HepG2 (cell line): Measurements from ENCODE around the gene STC2. TPM values are rescaled to one million over a fixed set of nuclear protein-coding genes. Genes with fewer than 3 reads are reported as not detected.

Source experiments
- ATAC-seq: fragments of 200-7000 bp; cut with Tn5 transposase; 3 replicates; pipeline ENCODE4 v1.9.1; 2020; ENCODE audit warnings: mild to moderate bottlenecking, moderate library complexity
- BruUV-seq: library from RNA; stranded (reverse); fragments of 400-500 nt; replicated peaks from 2 replicates; lab custom pipeline; 2021; lab: Mats Ljungman, UMichigan
- CTCF ChIA-PET: fragments of 300-600 bp; formaldehyde crosslinking; extraction: SDS; loops from one replicate; lab custom pipeline; 2021; ENCODE audit warnings: low total read pairs, inconsistent platforms, low intra/inter-chr PET ratio; lab: Yijun Ruan, JAX
- POLR2A ChIA-PET: fragments of 350-600 bp; sonication (Branson Sonifier 250); formaldehyde crosslinking; loops from one replicate; lab custom pipeline; 2020; ENCODE audit warnings: antibody characterized with exemption, inconsistent platforms; lab: Yijun Ruan, JAX
- DNase-seq: peaks from one replicate; pipeline ENCODE4 v3.0.0-alpha.2; 2015; ENCODE audit warnings: low spot score
- FAIRE-seq: peaks from 3 replicates; lab custom pipeline; 2011; peaks lifted over from hg19 to GRCh38; lab: Jason Lieb, UNC
- H2AFZ ChIP-seq: one replicate; pipeline ENCODE4 v1.6.1; 2011; ENCODE audit warnings: low read length, inconsistent platforms
- H3K27ac ChIP-seq: fragments of 300-600 bp; 3 replicates; pipeline ENCODE4 v1.8.0; 2011; ENCODE audit warnings: mixed run types, mild to moderate bottlenecking, mixed read lengths, low read length, inconsistent platforms; ENCODE audit not compliant: insufficient read depth; ENCODE audit errors: extremely low read length
- H3K27me3 ChIP-seq, 2 experiments: fragments of 200-600 bp in 1 of 2; 2 replicates in 1 of 2; 3 replicates in 1 of 2; pipeline versions ENCODE4 v1.6.0 to v1.8.0; 2011; ENCODE audit warnings: low read length in 2 of 2, mild to moderate bottlenecking in 2 of 2, moderate library complexity in 2 of 2, inconsistent platforms in 1 of 2; ENCODE audit not compliant: insufficient read depth in 2 of 2, control insufficient read depth in 1 of 2
- H3K36me3 ChIP-seq, 2 experiments: fragments of 200-600 bp in 1 of 2; replicated peaks in 1 of 2; 2 replicates in 1 of 2; 3 replicates in 1 of 2; pipeline versions ENCODE4 v1.5.1 to v1.8.0; 2011; ENCODE audit warnings: low read length in 2 of 2, inconsistent platforms in 1 of 2; ENCODE audit not compliant: insufficient read depth in 2 of 2, control insufficient read depth in 1 of 2
- H3K4me1 ChIP-seq: 2 replicates; pipeline ENCODE4 v1.5.1; 2012; ENCODE audit warnings: low read length, inconsistent platforms; ENCODE audit not compliant: insufficient read depth
- H3K4me2 ChIP-seq: 2 replicates; pipeline ENCODE4 v1.6.0; 2011; ENCODE audit warnings: low read depth, low read length, inconsistent platforms
- H3K4me3 ChIP-seq, 3 experiments: fragments of 200-600 bp in 1 of 3; sonication (generic), shearing (Covaris generic) in 1 of 3; replicated peaks in 1 of 3; 2 replicates each; pipeline ENCODE4 v1.5.1; 2011 to 2016; ENCODE audit warnings: low read length in 3 of 3, inconsistent platforms in 2 of 3, low read depth in 2 of 3, mild to moderate bottlenecking in 2 of 3, control low read depth in 1 of 3, mixed read lengths in 1 of 3; ENCODE audit not compliant: insufficient read depth in 1 of 3
- H3K79me2 ChIP-seq: one replicate; pipeline ENCODE4 v1.6.1; 2011; ENCODE audit warnings: low read length, inconsistent platforms; ENCODE audit not compliant: insufficient read depth
- H3K9ac ChIP-seq: 2 replicates; pipeline ENCODE4 v1.6.0; 2011; ENCODE audit warnings: mild to moderate bottlenecking, low read depth, low read length, inconsistent platforms; ENCODE audit not compliant: insufficient read depth
- H3K9me3 ChIP-seq: 2 replicates; pipeline ENCODE4 v1.5.1; 2012; ENCODE audit warnings: mild to moderate bottlenecking, low read length
- H4K20me1 ChIP-seq: 2 replicates; pipeline ENCODE4 v1.6.0; 2011; ENCODE audit warnings: inconsistent platforms, mild to moderate bottlenecking, low read length, moderate library complexity; ENCODE audit not compliant: insufficient read depth
- ARNTL ChIP-seq: sonication (generic); formaldehyde crosslinking; IDR thresholded peaks from 2 replicates; pipeline ENCODE4 v1.4.0; 2020; ENCODE audit warnings: mild to moderate bottlenecking, missing genetic modification reagents
- CEBPB ChIP-seq: IDR thresholded peaks from 2 replicates; pipeline ENCODE4 v1.6.1; 2011; ENCODE audit warnings: low read depth, low read length, improper control_type of control experiment, borderline replicate concordance
- HNF4A ChIP-seq: sonication (generic); formaldehyde crosslinking; IDR thresholded peaks from 2 replicates; pipeline ENCODE4 v1.4.0; 2020; ENCODE audit warnings: missing genetic modification reagents
- RXRA ChIP-seq: sonication (generic); formaldehyde crosslinking; IDR thresholded peaks from 2 replicates; pipeline ENCODE4 v1.5.1; 2020; ENCODE audit warnings: missing genetic modification reagents
- SALL1 ChIP-seq: sonication (generic); formaldehyde crosslinking; IDR thresholded peaks from 2 replicates; pipeline ENCODE4 v1.8.0; 2022; ENCODE audit warnings: mild to moderate bottlenecking, missing genetic modification reagents
- SMAD1 ChIP-seq: sonication (generic); formaldehyde crosslinking; IDR thresholded peaks from 2 replicates; pipeline ENCODE4 v1.4.0; 2020; ENCODE audit warnings: missing genetic modification reagents, low read depth, mild to moderate bottlenecking, borderline replicate concordance
- ZNF749 ChIP-seq: sonication (generic); formaldehyde crosslinking; IDR thresholded peaks from 2 replicates; pipeline ENCODE4 v1.8.0; 2022; ENCODE audit warnings: mild to moderate bottlenecking, missing genetic modification reagents, moderate library complexity, borderline replicate concordance
- WGBS: methylation state at CpG from one replicate; pipeline ENCODE4 v1.1.6; 2017; ENCODE audit warnings: low lambda C conversion rate; 5-methylcytosine and 5-hydroxymethylcytosine counted together
- in situ Hi-C: cut with HindIII; loops from 2 replicates; pipeline ENCODE4 v1.10.0; 2017; ENCODE audit warnings: low pct_unique_long_range_greater_than_20kb; ENCODE audit not compliant: extremely low pct_ligation_motif_present
- intact Hi-C: fragments of 100-400 bp; cut with micrococcal nuclease; formaldehyde crosslinking; loops from one replicate; pipeline ENCODE4 v1.10.0; 2022; ENCODE audit not compliant: unreplicated experiment
- polyA plus RNA-seq, 8 experiments: library from polyadenylated mRNA; depleted of rRNA in 3 of 8; stranded (reverse) in 7 of 8; unstranded in 1 of 8; fragments of >200 nt; fragmentation: Illumina TruSeq in 4 of 8; extraction: Trizol in 4 of 8; gene quantifications; 2 replicates each; pipeline versions ENCODE4 v1.2.1 to v1.2.3, GENCODE V29; 2011 to 2016; ENCODE audit warnings: low read depth in 4 of 8, missing spikeins in 1 of 8, mixed read lengths in 1 of 8; ENCODE audit not compliant: insufficient read depth in 1 of 8
- total RNA-seq, 5 experiments: library from RNA; depleted of rRNA; stranded (reverse); fragments of >200 nt; fragmentation: Illumina TruSeq; extraction: Trizol; gene quantifications; 2 replicates each; pipeline ENCODE4 v1.2.3, GENCODE V29; 2016; ENCODE audit warnings: low read depth in 1 of 5
- TF ChIP-seq, protein P1 (sequence below): sonication (generic); formaldehyde crosslinking; IDR thresholded peaks from 2 replicates; pipeline ENCODE4 v1.8.0; 2023; ENCODE audit warnings: mild to moderate bottlenecking, missing genetic modification reagents
- TF ChIP-seq, protein P2 (sequence below), 2 experiments: fragments of 450-650 bp in 1 of 2; sonication (generic) in 1 of 2; formaldehyde crosslinking; IDR thresholded peaks; 2 replicates each; pipeline versions ENCODE4 v1.5.0 to v1.8.0; 2020 to 2022; ENCODE audit warnings: mild to moderate bottlenecking in 1 of 2, missing genetic modification reagents in 1 of 2
- TF ChIP-seq, protein P3 (sequence below): sonication (generic); formaldehyde crosslinking; conservative IDR thresholded peaks from 2 replicates; pipeline ENCODE4 v1.8.0; 2022; ENCODE audit warnings: mild to moderate bottlenecking, moderate library complexity, missing genetic modification reagents
- TF ChIP-seq, protein P4 (sequence below): sonication (generic); formaldehyde crosslinking; IDR thresholded peaks from 2 replicates; pipeline ENCODE4 v1.4.0; 2020; ENCODE audit warnings: missing genetic modification reagents
- TF ChIP-seq, protein P5 (sequence below): sonication (generic); formaldehyde crosslinking; IDR thresholded peaks from 2 replicates; pipeline ENCODE4 v1.5.1; 2020; ENCODE audit warnings: mild to moderate bottlenecking, missing genetic modification reagents, moderate library complexity
- TF ChIP-seq, protein P6 (sequence below): sonication (generic); formaldehyde crosslinking; IDR thresholded peaks from 2 replicates; pipeline ENCODE4 v1.4.0; 2020; ENCODE audit warnings: mild to moderate bottlenecking, missing genetic modification reagents
- TF ChIP-seq, protein P7 (sequence below): sonication (generic); formaldehyde crosslinking; IDR thresholded peaks from 2 replicates; pipeline ENCODE4 v1.4.0; 2020; ENCODE audit warnings: missing genetic modification reagents

The STC2 gene
- total and polyA plus RNA-seq, 2 of the 13 experiments (the other 11 are each of a cell fraction or from before 2014, with no cell fraction given), result 27.1 to 69.2 TPM

DNA sequence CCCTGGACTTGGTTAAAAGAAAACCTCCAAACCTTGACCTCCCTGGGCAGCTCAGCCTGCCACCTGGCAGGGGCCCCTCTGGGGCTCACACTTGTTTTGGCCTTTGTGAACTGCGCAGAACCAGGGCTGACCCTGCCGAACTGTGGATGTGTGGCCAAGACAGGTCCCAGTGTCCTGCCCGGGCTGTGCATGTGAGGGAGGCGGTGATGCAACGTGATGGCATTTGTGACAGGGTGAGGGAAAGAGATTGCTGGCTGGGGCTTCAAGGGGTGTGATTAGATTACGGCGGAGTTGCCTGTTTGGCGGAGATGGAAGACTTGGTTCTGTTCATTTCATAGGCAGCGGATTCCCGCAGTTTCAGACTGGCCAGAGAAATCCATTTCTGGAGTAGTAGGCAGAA is 62.8 kb downstream of the STC2 start:
- no TSS peak for BruUV-seq
- Histone ChIP-seq H3K9me3 (no peaks in the 10 kb centered on the region), H2AFZ (no peak overlapping the region), H3K4me1 (peaks cover 18% of the 10 kb centered on the region), H3K79me2 (no peaks in the 10 kb centered on the region), H3K4me2 (peak overlapping the region; percentile 46), H3K27ac (no peak overlapping the region), H3K27me3 (peaks cover 0 to 8% of the 10 kb centered on the region in 2 experiments; a peak in 2 of 5 replicates), H3K9ac (no peak overlapping the region), H3K36me3 (no peaks in the 10 kb centered on the region), H4K20me1 (no peaks in the 10 kb centered on the region), H3K4me3 (no peak overlapping the region; a peak in 1 of 6 replicates)
- in situ Hi-C loops (no loop called here), intact Hi-C loops (no loop called here)
- WGBS, result 0% methylated on average over 4 of the region's 10 CpGs
- CTCF ChIA-PET, result no interaction called here
- DNase-seq, result peak; percentile 12
- FAIRE-seq, result no peak
- POLR2A ChIA-PET, result no interaction called here
- peak; percentile 88 for ATAC-seq
- no peak for TF ChIP-seq SMAD1 (CRISPR knock-in tag)
- 0 out of 2 replicates have a peak, but pooled peaks have one; percentile 16 for TF ChIP-seq RXRA (CRISPR knock-in tag)
- TF ChIP-seq, protein P1, sequence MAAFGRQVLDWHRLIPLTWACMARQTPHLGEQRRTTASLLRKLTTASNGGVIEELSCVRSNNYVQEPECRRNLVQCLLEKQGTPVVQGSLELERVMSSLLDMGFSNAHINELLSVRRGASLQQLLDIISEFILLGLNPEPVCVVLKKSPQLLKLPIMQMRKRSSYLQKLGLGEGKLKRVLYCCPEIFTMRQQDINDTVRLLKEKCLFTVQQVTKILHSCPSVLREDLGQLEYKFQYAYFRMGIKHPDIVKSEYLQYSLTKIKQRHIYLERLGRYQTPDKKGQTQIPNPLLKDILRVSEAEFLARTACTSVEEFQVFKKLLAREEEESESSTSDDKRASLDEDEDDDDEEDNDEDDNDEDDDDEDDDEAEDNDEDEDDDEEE, result no peak
- TF ChIP-seq, protein P2, sequence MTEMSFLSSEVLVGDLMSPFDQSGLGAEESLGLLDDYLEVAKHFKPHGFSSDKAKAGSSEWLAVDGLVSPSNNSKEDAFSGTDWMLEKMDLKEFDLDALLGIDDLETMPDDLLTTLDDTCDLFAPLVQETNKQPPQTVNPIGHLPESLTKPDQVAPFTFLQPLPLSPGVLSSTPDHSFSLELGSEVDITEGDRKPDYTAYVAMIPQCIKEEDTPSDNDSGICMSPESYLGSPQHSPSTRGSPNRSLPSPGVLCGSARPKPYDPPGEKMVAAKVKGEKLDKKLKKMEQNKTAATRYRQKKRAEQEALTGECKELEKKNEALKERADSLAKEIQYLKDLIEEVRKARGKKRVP (CRISPR knock-in tag; IDR thresholded peaks at IDR 0.05), result peak in 1 of 2 experiments; percentile 72; a peak in 2 of 4 replicates
- peak; percentile 88 for TF ChIP-seq CEBPB
- TF ChIP-seq ARNTL (CRISPR knock-in tag), result peak; percentile 60; the same call in 1 of the 2 replicates
- peak; percentile 14; the same call in 1 of the 2 replicates for TF ChIP-seq SALL1 (CRISPR knock-in tag)
- TF ChIP-seq HNF4A (CRISPR knock-in tag), result peak; percentile 35; the same call in 1 of the 2 replicates
- TF ChIP-seq, protein P3, sequence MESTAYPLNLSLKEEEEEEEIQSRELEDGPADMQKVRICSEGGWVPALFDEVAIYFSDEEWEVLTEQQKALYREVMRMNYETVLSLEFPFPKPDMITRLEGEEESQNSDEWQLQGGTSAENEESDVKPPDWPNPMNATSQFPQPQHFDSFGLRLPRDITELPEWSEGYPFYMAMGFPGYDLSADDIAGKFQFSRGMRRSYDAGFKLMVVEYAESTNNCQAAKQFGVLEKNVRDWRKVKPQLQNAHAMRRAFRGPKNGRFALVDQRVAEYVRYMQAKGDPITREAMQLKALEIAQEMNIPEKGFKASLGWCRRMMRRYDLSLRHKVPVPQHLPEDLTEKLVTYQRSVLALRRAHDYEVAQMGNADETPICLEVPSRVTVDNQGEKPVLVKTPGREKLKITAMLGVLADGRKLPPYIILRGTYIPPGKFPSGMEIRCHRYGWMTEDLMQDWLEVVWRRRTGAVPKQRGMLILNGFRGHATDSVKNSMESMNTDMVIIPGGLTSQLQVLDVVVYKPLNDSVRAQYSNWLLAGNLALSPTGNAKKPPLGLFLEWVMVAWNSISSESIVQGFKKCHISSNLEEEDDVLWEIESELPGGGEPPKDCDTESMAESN (CRISPR knock-in tag), result 0 out of 2 replicates have a peak, but pooled peaks have one; percentile 16
- TF ChIP-seq, protein P4, sequence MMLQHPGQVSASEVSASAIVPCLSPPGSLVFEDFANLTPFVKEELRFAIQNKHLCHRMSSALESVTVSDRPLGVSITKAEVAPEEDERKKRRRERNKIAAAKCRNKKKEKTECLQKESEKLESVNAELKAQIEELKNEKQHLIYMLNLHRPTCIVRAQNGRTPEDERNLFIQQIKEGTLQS, result peak; percentile 74; the same call in 1 of the 2 replicates
- TF ChIP-seq, protein P5, sequence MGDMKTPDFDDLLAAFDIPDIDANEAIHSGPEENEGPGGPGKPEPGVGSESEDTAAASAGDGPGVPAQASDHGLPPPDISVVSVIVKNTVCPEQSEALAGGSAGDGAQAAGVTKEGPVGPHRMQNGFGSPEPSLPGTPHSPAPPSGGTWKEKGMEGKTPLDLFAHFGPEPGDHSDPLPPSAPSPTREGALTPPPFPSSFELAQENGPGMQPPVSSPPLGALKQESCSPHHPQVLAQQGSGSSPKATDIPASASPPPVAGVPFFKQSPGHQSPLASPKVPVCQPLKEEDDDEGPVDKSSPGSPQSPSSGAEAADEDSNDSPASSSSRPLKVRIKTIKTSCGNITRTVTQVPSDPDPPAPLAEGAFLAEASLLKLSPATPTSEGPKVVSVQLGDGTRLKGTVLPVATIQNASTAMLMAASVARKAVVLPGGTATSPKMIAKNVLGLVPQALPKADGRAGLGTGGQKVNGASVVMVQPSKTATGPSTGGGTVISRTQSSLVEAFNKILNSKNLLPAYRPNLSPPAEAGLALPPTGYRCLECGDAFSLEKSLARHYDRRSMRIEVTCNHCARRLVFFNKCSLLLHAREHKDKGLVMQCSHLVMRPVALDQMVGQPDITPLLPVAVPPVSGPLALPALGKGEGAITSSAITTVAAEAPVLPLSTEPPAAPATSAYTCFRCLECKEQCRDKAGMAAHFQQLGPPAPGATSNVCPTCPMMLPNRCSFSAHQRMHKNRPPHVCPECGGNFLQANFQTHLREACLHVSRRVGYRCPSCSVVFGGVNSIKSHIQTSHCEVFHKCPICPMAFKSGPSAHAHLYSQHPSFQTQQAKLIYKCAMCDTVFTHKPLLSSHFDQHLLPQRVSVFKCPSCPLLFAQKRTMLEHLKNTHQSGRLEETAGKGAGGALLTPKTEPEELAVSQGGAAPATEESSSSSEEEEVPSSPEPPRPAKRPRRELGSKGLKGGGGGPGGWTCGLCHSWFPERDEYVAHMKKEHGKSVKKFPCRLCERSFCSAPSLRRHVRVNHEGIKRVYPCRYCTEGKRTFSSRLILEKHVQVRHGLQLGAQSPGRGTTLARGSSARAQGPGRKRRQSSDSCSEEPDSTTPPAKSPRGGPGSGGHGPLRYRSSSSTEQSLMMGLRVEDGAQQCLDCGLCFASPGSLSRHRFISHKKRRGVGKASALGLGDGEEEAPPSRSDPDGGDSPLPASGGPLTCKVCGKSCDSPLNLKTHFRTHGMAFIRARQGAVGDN, result peak; percentile 42
- TF ChIP-seq, protein P6, sequence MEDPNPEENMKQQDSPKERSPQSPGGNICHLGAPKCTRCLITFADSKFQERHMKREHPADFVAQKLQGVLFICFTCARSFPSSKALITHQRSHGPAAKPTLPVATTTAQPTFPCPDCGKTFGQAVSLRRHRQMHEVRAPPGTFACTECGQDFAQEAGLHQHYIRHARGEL (CRISPR knock-in tag), result no peak
- TF ChIP-seq ZNF749 (CRISPR knock-in tag), result no peak
- TF ChIP-seq, protein P7, sequence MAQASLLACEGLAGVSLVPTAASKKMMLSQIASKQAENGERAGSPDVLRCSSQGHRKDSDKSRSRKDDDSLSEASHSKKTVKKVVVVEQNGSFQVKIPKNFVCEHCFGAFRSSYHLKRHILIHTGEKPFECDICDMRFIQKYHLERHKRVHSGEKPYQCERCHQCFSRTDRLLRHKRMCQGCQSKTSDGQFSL (CRISPR knock-in tag), result no peak
